OCI-LY1 (cell line): ENCODE measurements around the gene CSNK1D.

Source experiments
- H2AFZ ChIP-seq: fragments of 200-600 bp; sonication (generic), shearing (Covaris generic); 2 replicates; pipeline ENCODE4 v1.6.0; 2014; ENCODE audit warnings: antibody characterized with exemption, mild to moderate bottlenecking, low read length
- H3F3A ChIP-seq: fragments of 200-600 bp; sonication (generic), shearing (Covaris generic); 2 replicates; pipeline ENCODE4 v1.6.0; 2014; ENCODE audit warnings: mild to moderate bottlenecking, antibody characterized with exemption, low read length, moderate library complexity; ENCODE audit not compliant: insufficient read depth
- H3K27ac ChIP-seq: fragments of 200-600 bp; sonication (generic); 2 replicates; pipeline ENCODE4 v1.5.1; 2014; ENCODE audit warnings: low read length, mixed run types, mild to moderate bottlenecking, low read depth; ENCODE audit not compliant: poor library complexity, severe bottlenecking
- H3K27me3 ChIP-seq: fragments of 200-600 bp; sonication (generic); 2 replicates; pipeline ENCODE4 v1.6.0; 2014; ENCODE audit warnings: antibody characterized with exemption, mild to moderate bottlenecking, low read length, moderate library complexity; ENCODE audit not compliant: insufficient read depth
- H3K36me3 ChIP-seq: fragments of 200-600 bp; sonication (generic); 2 replicates; pipeline ENCODE4 v1.6.1; 2014; ENCODE audit warnings: mild to moderate bottlenecking, antibody characterized with exemption, low read length, moderate library complexity, mixed read lengths; ENCODE audit not compliant: insufficient read depth
- H3K4me1 ChIP-seq: fragments of 200-600 bp; sonication (generic); 2 replicates; pipeline ENCODE4 v1.5.1; 2014; ENCODE audit warnings: mild to moderate bottlenecking, low read length, moderate library complexity; ENCODE audit not compliant: insufficient read depth, severe bottlenecking
- H3K4me2 ChIP-seq: fragments of 200-600 bp; sonication (generic), shearing (Covaris generic); 2 replicates; pipeline ENCODE4 v1.6.1; 2014; ENCODE audit warnings: low read length
- H3K4me3 ChIP-seq: fragments of 200-600 bp; sonication (generic); 2 replicates; pipeline ENCODE4 v1.5.1; 2014; ENCODE audit warnings: low read length, low read depth, mild to moderate bottlenecking, mixed read lengths; ENCODE audit not compliant: poor library complexity, severe bottlenecking
- H3K79me2 ChIP-seq: fragments of 200-600 bp; shearing (Covaris generic); 2 replicates; pipeline ENCODE4 v1.6.1; 2016; ENCODE audit warnings: mixed run types, low read length, mixed read lengths; ENCODE audit not compliant: insufficient read depth
- H3K9ac ChIP-seq: fragments of 200-600 bp; sonication (generic), shearing (Covaris generic); 2 replicates; pipeline ENCODE4 v1.6.1; 2014; ENCODE audit warnings: mild to moderate bottlenecking, low read length, mixed read lengths
- H3K9me2 ChIP-seq: fragments of 200-600 bp; sonication (generic), shearing (Covaris generic); 2 replicates; pipeline ENCODE4 v1.6.1; 2014; ENCODE audit warnings: low read depth, mild to moderate bottlenecking, low read length, mixed read lengths
- H3K9me3 ChIP-seq: fragments of 200-600 bp; shearing (Covaris generic); 2 replicates; pipeline ENCODE4 v1.6.1; 2014; ENCODE audit warnings: low read length, mixed read lengths
- H4K20me1 ChIP-seq: fragments of 200-600 bp; sonication (generic), shearing (Covaris generic); 2 replicates; pipeline ENCODE4 v1.6.0; 2016; ENCODE audit warnings: mild to moderate bottlenecking, low read length; ENCODE audit not compliant: insufficient read depth
- EZH2 ChIP-seq: fragments of 200-600 bp; sonication (generic), shearing (Covaris generic); IDR thresholded peaks from 2 replicates; pipeline ENCODE4 v1.8.0; 2017; ENCODE audit warnings: borderline replicate concordance, mixed run types, mild to moderate bottlenecking, antibody characterized with exemption, low read length, moderate library complexity, mixed read lengths
- TF ChIP-seq, protein P1 (sequence below): fragments of 200-600 bp; sonication (generic), shearing (Covaris generic); IDR thresholded peaks from 2 replicates; pipeline ENCODE4 v1.5.1; 2017; ENCODE audit warnings: mild to moderate bottlenecking, antibody characterized with exemption, low read length, moderate library complexity, mixed read lengths

CSNK1D gene

DNA sequence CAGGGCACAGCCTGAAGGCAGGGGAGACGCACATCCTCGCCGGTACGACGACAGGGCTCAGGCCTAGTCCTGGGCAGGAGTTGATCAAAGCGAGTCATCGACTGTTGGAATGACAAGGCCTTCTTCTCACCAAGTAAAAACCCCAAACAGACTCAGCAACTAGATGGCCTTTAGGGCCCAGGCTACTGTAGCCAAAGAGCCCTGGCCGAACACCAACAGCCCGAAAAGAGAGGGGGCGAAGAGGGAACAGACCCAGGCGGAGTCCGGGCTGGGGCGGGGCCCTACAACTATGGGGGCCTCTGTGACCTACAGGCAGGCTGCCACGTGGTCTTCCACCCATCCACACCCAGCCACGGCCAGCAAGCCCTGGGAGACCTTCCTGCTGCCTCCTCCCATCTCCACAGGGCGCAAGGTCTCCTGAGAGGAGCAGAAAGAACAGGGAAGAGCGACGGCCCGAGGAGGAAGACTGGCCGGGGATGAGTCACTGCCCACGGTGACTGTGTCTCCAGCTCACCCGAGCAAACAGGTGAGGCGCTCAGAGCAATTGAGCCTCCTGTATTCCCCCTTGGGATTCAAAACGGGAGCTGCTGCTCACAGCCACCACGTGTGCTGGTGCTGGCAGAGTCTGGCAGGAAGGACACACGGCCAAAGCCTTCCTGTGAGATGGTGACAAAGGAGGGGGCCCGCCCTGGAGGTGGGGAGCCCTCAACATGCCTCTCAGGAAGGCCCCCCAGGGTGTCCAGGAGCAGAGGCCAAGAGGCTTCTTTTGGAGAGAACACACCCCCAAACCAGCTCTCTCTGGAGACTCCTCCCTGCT is 26.9 kb downstream of the CSNK1D start:
- H3K4me1 ChIP-seq: no peaks in the 10 kb centered on the region
- H3K27me3 ChIP-seq: no peaks in the 10 kb centered on the region
- no peaks in the 10 kb centered on the region for H3K9me2 ChIP-seq
- peaks cover 97% of the 10 kb centered on the region for H3K36me3 ChIP-seq
- TF ChIP-seq, protein P1, sequence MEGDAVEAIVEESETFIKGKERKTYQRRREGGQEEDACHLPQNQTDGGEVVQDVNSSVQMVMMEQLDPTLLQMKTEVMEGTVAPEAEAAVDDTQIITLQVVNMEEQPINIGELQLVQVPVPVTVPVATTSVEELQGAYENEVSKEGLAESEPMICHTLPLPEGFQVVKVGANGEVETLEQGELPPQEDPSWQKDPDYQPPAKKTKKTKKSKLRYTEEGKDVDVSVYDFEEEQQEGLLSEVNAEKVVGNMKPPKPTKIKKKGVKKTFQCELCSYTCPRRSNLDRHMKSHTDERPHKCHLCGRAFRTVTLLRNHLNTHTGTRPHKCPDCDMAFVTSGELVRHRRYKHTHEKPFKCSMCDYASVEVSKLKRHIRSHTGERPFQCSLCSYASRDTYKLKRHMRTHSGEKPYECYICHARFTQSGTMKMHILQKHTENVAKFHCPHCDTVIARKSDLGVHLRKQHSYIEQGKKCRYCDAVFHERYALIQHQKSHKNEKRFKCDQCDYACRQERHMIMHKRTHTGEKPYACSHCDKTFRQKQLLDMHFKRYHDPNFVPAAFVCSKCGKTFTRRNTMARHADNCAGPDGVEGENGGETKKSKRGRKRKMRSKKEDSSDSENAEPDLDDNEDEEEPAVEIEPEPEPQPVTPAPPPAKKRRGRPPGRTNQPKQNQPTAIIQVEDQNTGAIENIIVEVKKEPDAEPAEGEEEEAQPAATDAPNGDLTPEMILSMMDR: no peak
- no peak for TF ChIP-seq EZH2
- H4K20me1 ChIP-seq: no peaks in the 10 kb centered on the region
- H3K79me2 ChIP-seq: no peaks in the 10 kb centered on the region
- H3K4me2 ChIP-seq: no peak overlapping the region
- H3K9me3 ChIP-seq: no peaks in the 10 kb centered on the region
- H2AFZ ChIP-seq: no peak overlapping the region
- no peaks in the 10 kb centered on the region for H3F3A ChIP-seq
- H3K9ac ChIP-seq: no peak overlapping the region
- H3K27ac ChIP-seq: no peak overlapping the region
- H3K4me3 ChIP-seq: no peak overlapping the region

DNA sequence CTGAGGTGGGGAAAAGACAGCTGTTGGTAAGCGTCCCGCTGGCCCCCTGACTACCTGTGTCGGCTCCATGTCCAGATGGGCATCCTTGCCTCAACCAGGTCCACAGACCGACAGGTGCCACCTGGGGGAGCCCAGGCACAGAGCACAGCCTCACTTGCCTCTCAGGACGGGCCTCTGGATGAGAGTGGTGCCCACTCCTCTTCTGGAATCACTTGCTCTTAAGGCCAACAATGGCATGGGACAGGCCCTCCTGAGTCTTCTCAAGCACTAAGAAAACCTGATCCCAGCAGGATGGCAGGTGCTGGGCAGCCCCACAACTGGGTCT is 27.5 kb downstream of the CSNK1D start:
- Histone ChIP-seq H3K36me3 (peaks cover 96% of the 10 kb centered on the region), H3K4me2 (no peak overlapping the region), H3K79me2 (no peaks in the 10 kb centered on the region), H3F3A (no peaks in the 10 kb centered on the region), H3K9ac (no peak overlapping the region), H3K27me3 (no peaks in the 10 kb centered on the region), H3K4me3 (no peak overlapping the region), H2AFZ (no peak overlapping the region), H3K9me3 (no peaks in the 10 kb centered on the region), H4K20me1 (no peaks in the 10 kb centered on the region), H3K9me2 (no peaks in the 10 kb centered on the region), H3K4me1 (no peaks in the 10 kb centered on the region), H3K27ac (no peak overlapping the region)
- TF ChIP-seq EZH2: no peak
- TF ChIP-seq, protein P1: no peak

DNA sequence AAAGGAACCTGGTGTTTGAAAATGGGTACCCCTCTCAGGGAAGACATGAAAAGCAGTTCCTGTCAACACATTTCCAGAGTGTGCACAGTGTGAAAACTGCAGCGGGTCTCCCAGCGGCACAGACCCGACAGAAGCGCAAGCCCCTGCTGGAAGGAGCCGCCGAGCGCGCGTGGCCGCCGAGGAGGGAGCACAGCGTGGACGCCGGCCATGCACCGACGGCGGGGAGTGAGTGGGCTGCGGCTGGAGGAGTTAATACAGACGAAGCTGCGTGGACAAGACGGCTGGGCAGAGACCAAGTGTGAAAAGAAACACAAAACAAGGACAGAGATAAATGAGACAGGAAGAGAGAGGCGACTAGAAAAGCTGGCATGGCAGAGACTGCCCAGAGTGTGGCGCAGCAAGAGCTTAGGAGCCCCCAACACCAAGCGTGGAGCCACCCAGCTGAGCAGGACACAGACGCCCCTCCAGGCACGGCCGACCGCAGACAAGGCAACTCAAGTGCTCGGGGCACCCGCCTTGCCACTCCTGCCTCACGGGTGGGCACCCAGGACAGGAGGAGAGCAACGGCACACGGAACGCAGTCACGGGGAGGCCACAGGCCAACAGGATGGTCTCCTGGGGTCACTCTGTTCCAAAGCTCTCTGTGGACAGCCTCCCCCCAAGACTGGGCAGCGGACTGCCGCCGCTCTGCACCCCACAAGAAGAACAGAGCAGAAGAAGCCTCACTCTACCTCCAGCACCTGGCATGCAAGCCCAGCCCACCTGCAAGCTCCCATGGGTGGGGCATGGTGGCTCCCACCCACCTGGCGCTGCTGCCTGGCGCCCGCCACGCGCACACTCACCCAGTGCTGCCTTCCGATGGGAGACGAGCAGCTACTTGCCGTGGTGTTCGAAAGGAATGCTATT is 28.1 kb downstream of the CSNK1D start:
- H3K9ac ChIP-seq: no peak overlapping the region
- H3K9me2 ChIP-seq: no peaks in the 10 kb centered on the region
- no peaks in the 10 kb centered on the region for H4K20me1 ChIP-seq
- no peaks in the 10 kb centered on the region for H3F3A ChIP-seq
- no peaks in the 10 kb centered on the region for H3K4me1 ChIP-seq
- H3K9me3 ChIP-seq: no peaks in the 10 kb centered on the region
- H3K79me2 ChIP-seq: no peaks in the 10 kb centered on the region
- no peak overlapping the region for H3K4me2 ChIP-seq
- H2AFZ ChIP-seq: no peak overlapping the region
- TF ChIP-seq, protein P1: no peak
- TF ChIP-seq EZH2: no peak
- H3K27ac ChIP-seq: no peak overlapping the region
- no peak overlapping the region for H3K4me3 ChIP-seq
- H3K36me3 ChIP-seq: peaks cover 89% of the 10 kb centered on the region
- no peaks in the 10 kb centered on the region for H3K27me3 ChIP-seq
